Nucleus accumbens (tissue), 56 donors: ENCODE measurements around the gene ZNF765.
A peak's percentile ranks its signal among the peaks of the same experiment; 100 is the strongest.
"Not testable (repeated sequence)": the region's sequence is repeated elsewhere in the genome, so short reads cannot be mapped to it uniquely, and the experiment has no call there.

ENCODE experiments used
- DNase-seq, 56 donors: peaks; one replicate each; lab custom pipeline; 2025; lab: John Stamatoyannopoulos, UW

ZNF765 gene

GRCh38 chr19:53420520-53421315 is 25.8 kb downstream of the ZNF765 start:
- not testable (repeated sequence) for DNase-seq

- DNase-seq = peak in 3 of 56 donors; percentile 0 to 4 (median 1)
Observed at GRCh38 chr19:53422551-53422950, 27.6 kb downstream of the ZNF765 start.

- peak in 9 of 56 donors; percentile 0 to 8 (median 4) for DNase-seq
Observed at GRCh38 chr19:53423074-53423473, 28.1 kb downstream of the ZNF765 start.

GRCh38 chr19:53423680-53424079 is 28.7 kb downstream of the ZNF765 start:
- peak in 12 of 56 donors; percentile 0 to 19 (median 7) for DNase-seq

- peak in 50 of 56 donors; percentile 1 to 88 (median 49) for DNase-seq
Observed at GRCh38 chr19:53424968-53425597, 30.1 kb downstream of the ZNF765 start.

GRCh38 chr19:53431399-53432087 is 36.6 kb downstream of the ZNF765 start, which contains the start of gene ZNF761:
Gene ZNF761, plus strand, starts transcription at chr19:53431984. Its CDS starts 15,285 bp downstream, at chr19:53447269.
- peak in 55 of 56 donors; percentile 44 to 97 (median 90) for DNase-seq

GRCh38 chr19:53432088-53432661 is 37.2 kb downstream of the ZNF765 start:
- peak in 15 of 56 donors; percentile 14 to 40 (median 27) for DNase-seq

- not testable (repeated sequence) for DNase-seq
Observed at GRCh38 chr19:53443809-53444208, 48.9 kb downstream of the ZNF765 start.

DNA sequence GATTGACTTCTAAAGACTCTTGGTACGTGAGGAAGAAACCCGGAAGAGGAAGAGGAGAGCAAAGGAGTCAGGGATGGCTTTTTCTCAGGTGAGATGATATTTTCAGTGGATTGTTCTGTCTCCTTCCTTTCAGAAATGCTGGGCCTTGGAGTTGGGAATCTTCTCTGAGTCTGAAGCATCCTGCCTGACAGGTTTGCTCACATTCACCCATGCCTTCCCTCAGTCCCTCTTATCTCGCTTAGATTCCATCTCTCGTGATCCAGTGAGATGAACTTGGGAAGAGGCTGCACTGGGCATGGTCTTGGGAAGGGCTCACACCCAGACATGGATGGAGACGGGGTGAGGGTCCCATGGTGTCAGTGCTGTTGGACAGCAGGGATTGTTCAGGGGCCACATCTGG is 52.2 kb downstream of the ZNF765 start:
- DNase-seq = not testable (repeated sequence)

- DNase-seq = no peak
Observed at GRCh38 chr19:53455828-53456227, 60.9 kb downstream of the ZNF765 start.

- not testable (repeated sequence) for DNase-seq
Observed at GRCh38 chr19:53460131-53460721, 65.3 kb downstream of the ZNF765 start.

GRCh38 chr19:53461866-53462265 is 66.9 kb downstream of the ZNF765 start:
- DNase-seq = no peak

DNA sequence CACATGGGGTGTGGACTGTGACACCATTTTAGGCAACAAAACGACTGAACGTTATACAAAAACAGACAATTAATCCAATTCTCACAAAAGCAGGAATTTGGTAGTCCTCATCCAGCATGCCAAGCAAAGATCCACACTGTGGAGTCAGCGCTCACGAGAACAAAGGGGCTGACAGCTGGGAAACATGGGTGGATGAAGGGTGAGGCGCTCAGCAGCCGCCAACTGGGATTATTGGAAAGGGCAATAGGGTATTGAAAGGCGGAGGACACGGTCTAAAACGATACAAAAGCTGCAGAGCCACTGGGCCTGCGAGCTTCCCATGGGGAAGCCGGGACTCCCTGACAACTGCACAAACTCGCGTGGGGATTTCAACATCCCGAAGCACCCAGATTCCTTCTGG is 67.9 kb downstream of the ZNF765 start:
- peak in 6 of 56 donors; percentile 32 to 58 (median 42) for DNase-seq

GRCh38 chr19:53463263-53463662 is 68.3 kb downstream of the ZNF765 start:
- DNase-seq = peak in 55 of 56 donors; percentile 21 to 94 (median 80)

DNA sequence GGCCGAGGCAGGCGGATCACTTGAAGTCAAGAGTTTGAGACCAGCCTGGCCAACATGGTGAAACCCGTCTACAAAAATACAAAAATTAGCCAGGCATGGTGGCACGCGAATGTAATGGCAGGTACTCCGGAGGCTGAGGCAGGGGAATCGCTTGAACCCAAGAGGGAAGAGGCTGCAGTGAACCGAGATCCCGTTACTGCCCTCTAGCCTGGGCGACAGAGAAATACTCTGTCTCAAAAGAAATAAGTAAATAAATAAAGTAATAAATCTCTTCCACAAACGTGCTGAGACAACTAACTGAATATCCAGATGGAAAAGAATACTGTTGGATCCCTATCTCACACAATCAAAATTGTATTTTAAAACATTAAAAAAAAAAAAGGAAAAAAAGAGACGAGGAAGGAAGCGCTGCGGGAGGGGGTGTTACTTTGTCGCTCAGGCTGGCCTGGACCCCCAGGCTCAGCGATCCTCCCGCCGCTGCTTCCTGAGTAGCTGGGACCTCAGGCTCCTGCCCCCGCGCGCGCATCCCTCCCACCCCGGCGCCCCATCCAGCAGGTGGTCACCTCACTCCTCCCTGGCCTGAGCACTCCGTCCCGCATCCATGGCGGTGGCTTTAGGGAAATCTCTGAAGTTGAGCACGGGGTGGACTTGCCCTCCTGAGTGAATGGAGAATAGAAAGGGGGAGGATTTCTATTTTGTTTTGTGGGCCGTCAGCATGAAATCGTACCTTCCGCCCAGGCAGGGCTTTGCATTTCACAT is 72.0 kb downstream of the ZNF765 start:
- DNase-seq = peak in 5 of 56 donors; percentile 24 to 60 (median 38)

DNA sequence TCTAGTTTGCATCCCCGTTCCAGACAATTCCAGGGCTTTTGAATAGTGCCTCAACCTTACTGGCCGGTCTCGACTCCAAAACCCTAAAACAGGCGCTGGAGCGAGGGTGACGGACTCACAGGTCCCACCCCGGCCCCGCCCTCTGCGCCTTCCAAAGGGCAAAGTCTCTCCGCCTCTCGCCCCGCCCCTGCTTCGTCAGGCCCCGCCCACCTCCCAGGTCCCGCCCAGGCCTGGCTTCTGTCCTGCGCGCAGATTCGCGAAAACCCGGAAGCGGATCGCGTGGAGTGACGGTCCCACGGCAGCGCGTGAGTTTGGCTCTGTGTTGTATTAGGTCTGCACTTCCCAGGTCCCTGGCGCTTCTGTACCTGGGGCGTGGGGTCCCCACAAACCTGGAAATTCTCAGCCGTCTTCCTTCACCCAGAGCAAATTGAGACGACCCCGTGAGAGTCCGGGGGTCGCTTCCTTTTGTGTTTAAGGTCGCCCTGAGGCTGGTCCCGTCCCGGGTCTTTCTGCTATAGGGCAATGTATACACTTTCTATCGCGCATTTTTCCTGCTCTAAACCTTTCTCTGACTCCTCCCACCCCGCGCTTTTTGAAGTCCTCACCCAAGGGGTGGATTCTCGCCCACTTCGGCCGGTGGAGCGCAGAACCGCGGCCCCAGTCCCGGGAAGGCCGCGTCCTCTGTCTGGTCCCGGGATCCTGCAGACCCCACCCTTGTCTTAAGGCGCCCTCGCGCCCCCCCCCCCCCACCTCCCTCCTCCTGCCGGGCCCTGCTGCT is 72.7 kb downstream of the ZNF765 start, which contains the start of gene ZNF813:
Gene ZNF813 (plus strand): TSS at position 249 of the 778 bp plus-strand sequence. CDS start 16,090 bp downstream, outside the sequence.
- peak in 55 of 56 donors; percentile 56 to 97 (median 90) for DNase-seq

DNA sequence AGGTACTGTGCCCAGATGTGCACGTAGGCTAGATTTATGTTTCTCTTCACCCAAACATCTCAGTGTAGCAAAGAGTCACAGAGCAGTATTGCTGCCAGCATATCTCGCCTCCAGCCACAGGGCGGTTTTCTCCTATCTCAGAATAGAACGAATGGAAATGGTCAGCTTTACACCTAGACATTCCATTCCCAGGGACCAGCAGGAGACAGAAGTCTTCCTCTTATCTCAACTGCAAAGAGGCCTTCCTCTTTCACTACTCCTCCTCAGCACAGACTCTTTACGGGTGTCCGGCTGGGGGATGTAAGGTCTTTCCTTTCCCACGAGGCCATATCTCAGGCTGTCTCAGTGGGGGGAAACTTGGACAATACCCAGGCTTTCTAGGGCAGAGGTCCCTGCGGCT is 73.7 kb downstream of the ZNF765 start:
- DNase-seq = not testable (repeated sequence)

GRCh38 chr19:53471916-53472315 is 77.0 kb downstream of the ZNF765 start:
- no peak for DNase-seq
